Fibroblast of the aortic adventitia (primary cell): ENCODE data around the gene FBXO22. TPM values are rescaled to one million over a fixed set of nuclear protein-coding genes. Genes with fewer than 3 reads are reported as not detected.
"Not testable (repeated sequence)": the region's sequence is repeated elsewhere in the genome, so short reads cannot be mapped to it uniquely, and the experiment has no call there.

ENCODE experiments used
- DNase-seq: peaks from one replicate; pipeline ENCODE4 v3.0.0-alpha.2; 2010; ENCODE audit warnings: low read depth
- H3K4me3 ChIP-seq: 2 replicates; pipeline ENCODE4 v1.5.1; 2011; ENCODE audit warnings: low read depth, mild to moderate bottlenecking, control low read depth, low read length, moderate library complexity
- CTCF ChIP-seq: IDR thresholded peaks from 2 replicates; pipeline ENCODE4 v1.5.1; 2011; ENCODE audit warnings: mild to moderate bottlenecking, low read length, control low read depth, inconsistent platforms; ENCODE audit not compliant: insufficient read depth
- total RNA-seq: library from RNA; depleted of rRNA; stranded (reverse); fragments of >200 nt; gene quantifications from 2 replicates; pipeline ENCODE4 v1.2.3, GENCODE V29; 2012; ENCODE audit warnings: low replicate concordance

Gene FBXO22
- 23.8 and 32.7 TPM in 2 replicates for total RNA-seq

- H3K4me3 ChIP-seq: peak within 1 kb of the TSS; percentile 89
- peak; percentile 87 for DNase-seq
- TF ChIP-seq CTCF: no peak
Measured at GRCh38 chr15:75903331-75904239, at the start of gene FBXO22. TSS of gene FBXO22 (plus strand) at chr15:75903878. CDS start at chr15:75903964, 86 bp downstream.

- H3K4me3 ChIP-seq: no peak overlapping the region
- TF ChIP-seq CTCF: no peak
- no peak for DNase-seq
Measured at GRCh38 chr15:75857886-75858285, 45.8 kb upstream of the FBXO22 start.

- no peak for TF ChIP-seq CTCF
- no peak for DNase-seq
Measured at GRCh38 chr15:75861750-75862402, 41.8 kb upstream of the FBXO22 start.

GRCh38 chr15:75862796-75863195 lies 40.9 kb upstream of the FBXO22 start:
- TF ChIP-seq CTCF: no peak
- DNase-seq: no peak
- no peak overlapping the region for H3K4me3 ChIP-seq

More at GRCh38 chr15:75861750-75862402, 41.8 kb upstream of the FBXO22 start:
- no peak overlapping the region for H3K4me3 ChIP-seq

GRCh38 chr15:75864213-75865059 lies 39.2 kb upstream of the FBXO22 start:
- no peak for TF ChIP-seq CTCF
- DNase-seq: peak; percentile 30
- H3K4me3 ChIP-seq: no peak overlapping the region

GRCh38 chr15:75866045-75866444 lies 37.6 kb upstream of the FBXO22 start:
- DNase-seq, H3K4me3 ChIP-seq: not testable (repeated sequence)
